K562 (cell line): ENCODE results near the gene GALNT7. TPM values are rescaled to one million over a fixed set of nuclear protein-coding genes. Genes with fewer than 3 reads are reported as not detected.

Source experiments
- ARID1B ChIP-seq: fragments of 450-650 bp; IDR thresholded peaks from 2 replicates; pipeline ENCODE4 v1.6.1; 2016; ENCODE audit warnings: antibody characterized with exemption, mild to moderate bottlenecking, inconsistent platforms
- BRD4 ChIP-seq: fragments of 200-600 bp; sonication (generic); IDR thresholded peaks from 2 replicates; pipeline ENCODE4 v1.6.1; 2017; ENCODE audit warnings: inconsistent platforms
- HEY1 ChIP-seq: fragments of 250-450 bp; sonication (Bioruptor Pico); IDR thresholded peaks from 2 replicates; pipeline ENCODE4 v1.5.0; 2020; ENCODE audit warnings: mild to moderate bottlenecking, moderate library complexity, borderline replicate concordance
- SMARCC2 ChIP-seq: fragments of 450-650 bp; IDR thresholded peaks from 2 replicates; pipeline ENCODE4 v1.6.1; 2017; ENCODE audit warnings: antibody characterized with exemption, moderate library complexity, mild to moderate bottlenecking, low read depth
- TAF1 ChIP-seq: IDR thresholded peaks from 2 replicates; pipeline ENCODE4 v1.6.1; 2011; ENCODE audit warnings: mild to moderate bottlenecking, low read length, moderate library complexity; ENCODE audit not compliant: insufficient read depth, control insufficient read depth, severe bottlenecking; ENCODE audit errors: extremely low read depth
- YY1 ChIP-seq, 3 experiments: IDR thresholded peaks; 2 replicates each; pipeline ENCODE4 v1.6.1; 2011; ENCODE audit warnings: low read length in 2 of 3, mild to moderate bottlenecking in 2 of 3, moderate library complexity in 2 of 3, borderline replicate concordance in 1 of 3, control low read depth in 1 of 3, low read depth in 1 of 3; ENCODE audit not compliant: insufficient read depth in 3 of 3, insufficient replicate concordance in 2 of 3, control insufficient read depth in 1 of 3, insufficient read length in 1 of 3; ENCODE audit errors: extremely low read depth in 1 of 3
- ZNF146 ChIP-seq: IDR thresholded peaks from one replicate; pipeline ENCODE4 v1.6.1; 2018; ENCODE audit warnings: missing compliant biosample characterization; ENCODE audit not compliant: unreplicated experiment
- polyA plus RNA-seq, 8 experiments: library from polyadenylated mRNA; depleted of rRNA in 4 of 8; stranded (reverse) in 5 of 8; unstranded in 3 of 8; fragments of >200 nt; fragmentation: Nextera tagmentation in 2 of 8; fragmentation: Illumina TruSeq in 1 of 8; extraction: Ambion mirVana in 2 of 8; extraction: Trizol in 1 of 8; gene quantifications; 2 replicates each; pipeline versions ENCODE4 v1.2.1 to v1.2.3, GENCODE V29; 2011 to 2014; ENCODE audit warnings: inconsistent platforms in 1 of 8, missing spikeins in 1 of 8
- total RNA-seq, 7 experiments: library from RNA; depleted of rRNA in 6 of 7; stranded (reverse); fragments of >200 nt in 6 of 7; fragmentation: Illumina TruSeq in 2 of 7; extraction: Trizol in 2 of 7; gene quantifications; 2 replicates each; pipeline versions ENCODE4 v1.2.1 to v1.2.3, GENCODE V29; 2011 to 2021; ENCODE audit warnings: low replicate concordance in 1 of 7
- TF ChIP-seq, protein P1 (sequence below): sonication (generic); formaldehyde crosslinking; IDR thresholded peaks from 2 replicates; pipeline ENCODE4 v1.8.0; 2023; ENCODE audit warnings: missing genetic modification reagents, mild to moderate bottlenecking, borderline replicate concordance
- TF ChIP-seq, protein P2 (sequence below), 2 experiments: fragments of 450-650 bp; IDR thresholded peaks; 2 replicates each; pipeline ENCODE4 v1.6.1; 2016; ENCODE audit warnings: mild to moderate bottlenecking in 2 of 2, borderline replicate concordance in 1 of 2, low read depth in 1 of 2, moderate library complexity in 1 of 2
- TF ChIP-seq, protein P3 (sequence below): fragments of 450-650 bp; formaldehyde crosslinking; IDR thresholded peaks from 2 replicates; pipeline ENCODE4 v1.4.0; 2022; ENCODE audit warnings: mild to moderate bottlenecking, moderate library complexity

The GALNT7 gene
- total and polyA plus RNA-seq, 9 of the 15 experiments (the other 6 are each of a cell fraction or from before 2014, with no cell fraction given): 16.7 to 38.7 (median 31.1) TPM

DNA sequence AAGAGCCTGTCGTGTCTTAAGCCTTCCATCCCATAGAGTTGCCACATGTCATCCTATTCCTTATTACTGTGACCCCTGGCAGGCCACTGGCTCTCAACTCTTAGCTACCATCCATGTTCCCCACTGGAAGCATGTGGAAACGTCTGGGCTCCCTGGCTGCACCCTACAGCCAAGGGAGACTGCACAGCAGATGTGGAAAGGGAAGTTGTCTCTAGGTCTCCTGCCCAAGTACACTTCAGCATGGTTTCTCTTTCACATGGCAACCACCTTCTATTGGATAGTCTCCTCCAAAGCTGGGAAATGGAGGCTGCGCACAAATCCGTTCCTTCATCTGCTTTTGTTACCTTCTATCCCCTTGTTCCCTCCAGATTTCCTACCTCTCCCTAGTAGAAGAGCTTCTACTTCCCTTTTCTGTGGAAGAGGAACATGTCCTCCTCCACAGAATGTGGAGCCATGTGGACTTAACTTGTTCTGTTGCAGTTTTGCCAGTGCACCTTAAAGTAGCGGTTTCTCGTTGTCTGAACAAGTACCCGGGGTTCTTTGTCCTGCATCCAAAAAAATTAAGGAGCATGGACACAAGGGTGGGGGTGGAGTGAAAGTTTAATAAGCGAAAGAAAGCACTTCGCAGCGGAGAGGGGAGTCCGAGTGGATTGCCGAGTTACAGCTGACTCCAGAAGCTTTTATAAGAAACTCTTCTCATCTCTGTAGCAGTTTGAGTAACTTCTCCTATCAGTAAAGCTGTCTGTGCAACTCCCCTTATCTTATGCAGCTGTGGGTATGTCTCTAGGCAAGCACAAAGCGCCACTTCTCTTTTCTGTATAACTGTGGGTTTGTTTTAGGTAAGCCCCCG is 113.0 kb downstream of the GALNT7 start (continued):
- TF ChIP-seq, protein P1, sequence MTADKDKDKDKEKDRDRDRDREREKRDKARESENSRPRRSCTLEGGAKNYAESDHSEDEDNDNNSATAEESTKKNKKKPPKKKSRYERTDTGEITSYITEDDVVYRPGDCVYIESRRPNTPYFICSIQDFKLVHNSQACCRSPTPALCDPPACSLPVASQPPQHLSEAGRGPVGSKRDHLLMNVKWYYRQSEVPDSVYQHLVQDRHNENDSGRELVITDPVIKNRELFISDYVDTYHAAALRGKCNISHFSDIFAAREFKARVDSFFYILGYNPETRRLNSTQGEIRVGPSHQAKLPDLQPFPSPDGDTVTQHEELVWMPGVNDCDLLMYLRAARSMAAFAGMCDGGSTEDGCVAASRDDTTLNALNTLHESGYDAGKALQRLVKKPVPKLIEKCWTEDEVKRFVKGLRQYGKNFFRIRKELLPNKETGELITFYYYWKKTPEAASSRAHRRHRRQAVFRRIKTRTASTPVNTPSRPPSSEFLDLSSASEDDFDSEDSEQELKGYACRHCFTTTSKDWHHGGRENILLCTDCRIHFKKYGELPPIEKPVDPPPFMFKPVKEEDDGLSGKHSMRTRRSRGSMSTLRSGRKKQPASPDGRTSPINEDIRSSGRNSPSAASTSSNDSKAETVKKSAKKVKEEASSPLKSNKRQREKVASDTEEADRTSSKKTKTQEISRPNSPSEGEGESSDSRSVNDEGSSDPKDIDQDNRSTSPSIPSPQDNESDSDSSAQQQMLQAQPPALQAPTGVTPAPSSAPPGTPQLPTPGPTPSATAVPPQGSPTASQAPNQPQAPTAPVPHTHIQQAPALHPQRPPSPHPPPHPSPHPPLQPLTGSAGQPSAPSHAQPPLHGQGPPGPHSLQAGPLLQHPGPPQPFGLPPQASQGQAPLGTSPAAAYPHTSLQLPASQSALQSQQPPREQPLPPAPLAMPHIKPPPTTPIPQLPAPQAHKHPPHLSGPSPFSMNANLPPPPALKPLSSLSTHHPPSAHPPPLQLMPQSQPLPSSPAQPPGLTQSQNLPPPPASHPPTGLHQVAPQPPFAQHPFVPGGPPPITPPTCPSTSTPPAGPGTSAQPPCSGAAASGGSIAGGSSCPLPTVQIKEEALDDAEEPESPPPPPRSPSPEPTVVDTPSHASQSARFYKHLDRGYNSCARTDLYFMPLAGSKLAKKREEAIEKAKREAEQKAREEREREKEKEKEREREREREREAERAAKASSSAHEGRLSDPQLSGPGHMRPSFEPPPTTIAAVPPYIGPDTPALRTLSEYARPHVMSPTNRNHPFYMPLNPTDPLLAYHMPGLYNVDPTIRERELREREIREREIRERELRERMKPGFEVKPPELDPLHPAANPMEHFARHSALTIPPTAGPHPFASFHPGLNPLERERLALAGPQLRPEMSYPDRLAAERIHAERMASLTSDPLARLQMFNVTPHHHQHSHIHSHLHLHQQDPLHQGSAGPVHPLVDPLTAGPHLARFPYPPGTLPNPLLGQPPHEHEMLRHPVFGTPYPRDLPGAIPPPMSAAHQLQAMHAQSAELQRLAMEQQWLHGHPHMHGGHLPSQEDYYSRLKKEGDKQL (CRISPR knock-in tag): no peak
- TF ChIP-seq YY1 (IDR thresholded peaks at IDR 0.05; ENCODE audit: borderline replicate concordance in 1 of 3, control insufficient read depth in 1 of 3, extremely low read depth in 1 of 3, insufficient read depth in 3 of 3, insufficient read length in 1 of 3, insufficient replicate concordance in 2 of 3, low read depth in 1 of 3, low read length in 2 of 3): peak in 1 of 3 experiments; percentile 23
- 0 out of 2 replicates have a peak, but pooled peaks have one; percentile 43 for TF ChIP-seq SMARCC2
- TF ChIP-seq TAF1: no peak
- no peak for TF ChIP-seq ZNF146 (CRISPR knock-in tag)
- TF ChIP-seq, protein P2, sequence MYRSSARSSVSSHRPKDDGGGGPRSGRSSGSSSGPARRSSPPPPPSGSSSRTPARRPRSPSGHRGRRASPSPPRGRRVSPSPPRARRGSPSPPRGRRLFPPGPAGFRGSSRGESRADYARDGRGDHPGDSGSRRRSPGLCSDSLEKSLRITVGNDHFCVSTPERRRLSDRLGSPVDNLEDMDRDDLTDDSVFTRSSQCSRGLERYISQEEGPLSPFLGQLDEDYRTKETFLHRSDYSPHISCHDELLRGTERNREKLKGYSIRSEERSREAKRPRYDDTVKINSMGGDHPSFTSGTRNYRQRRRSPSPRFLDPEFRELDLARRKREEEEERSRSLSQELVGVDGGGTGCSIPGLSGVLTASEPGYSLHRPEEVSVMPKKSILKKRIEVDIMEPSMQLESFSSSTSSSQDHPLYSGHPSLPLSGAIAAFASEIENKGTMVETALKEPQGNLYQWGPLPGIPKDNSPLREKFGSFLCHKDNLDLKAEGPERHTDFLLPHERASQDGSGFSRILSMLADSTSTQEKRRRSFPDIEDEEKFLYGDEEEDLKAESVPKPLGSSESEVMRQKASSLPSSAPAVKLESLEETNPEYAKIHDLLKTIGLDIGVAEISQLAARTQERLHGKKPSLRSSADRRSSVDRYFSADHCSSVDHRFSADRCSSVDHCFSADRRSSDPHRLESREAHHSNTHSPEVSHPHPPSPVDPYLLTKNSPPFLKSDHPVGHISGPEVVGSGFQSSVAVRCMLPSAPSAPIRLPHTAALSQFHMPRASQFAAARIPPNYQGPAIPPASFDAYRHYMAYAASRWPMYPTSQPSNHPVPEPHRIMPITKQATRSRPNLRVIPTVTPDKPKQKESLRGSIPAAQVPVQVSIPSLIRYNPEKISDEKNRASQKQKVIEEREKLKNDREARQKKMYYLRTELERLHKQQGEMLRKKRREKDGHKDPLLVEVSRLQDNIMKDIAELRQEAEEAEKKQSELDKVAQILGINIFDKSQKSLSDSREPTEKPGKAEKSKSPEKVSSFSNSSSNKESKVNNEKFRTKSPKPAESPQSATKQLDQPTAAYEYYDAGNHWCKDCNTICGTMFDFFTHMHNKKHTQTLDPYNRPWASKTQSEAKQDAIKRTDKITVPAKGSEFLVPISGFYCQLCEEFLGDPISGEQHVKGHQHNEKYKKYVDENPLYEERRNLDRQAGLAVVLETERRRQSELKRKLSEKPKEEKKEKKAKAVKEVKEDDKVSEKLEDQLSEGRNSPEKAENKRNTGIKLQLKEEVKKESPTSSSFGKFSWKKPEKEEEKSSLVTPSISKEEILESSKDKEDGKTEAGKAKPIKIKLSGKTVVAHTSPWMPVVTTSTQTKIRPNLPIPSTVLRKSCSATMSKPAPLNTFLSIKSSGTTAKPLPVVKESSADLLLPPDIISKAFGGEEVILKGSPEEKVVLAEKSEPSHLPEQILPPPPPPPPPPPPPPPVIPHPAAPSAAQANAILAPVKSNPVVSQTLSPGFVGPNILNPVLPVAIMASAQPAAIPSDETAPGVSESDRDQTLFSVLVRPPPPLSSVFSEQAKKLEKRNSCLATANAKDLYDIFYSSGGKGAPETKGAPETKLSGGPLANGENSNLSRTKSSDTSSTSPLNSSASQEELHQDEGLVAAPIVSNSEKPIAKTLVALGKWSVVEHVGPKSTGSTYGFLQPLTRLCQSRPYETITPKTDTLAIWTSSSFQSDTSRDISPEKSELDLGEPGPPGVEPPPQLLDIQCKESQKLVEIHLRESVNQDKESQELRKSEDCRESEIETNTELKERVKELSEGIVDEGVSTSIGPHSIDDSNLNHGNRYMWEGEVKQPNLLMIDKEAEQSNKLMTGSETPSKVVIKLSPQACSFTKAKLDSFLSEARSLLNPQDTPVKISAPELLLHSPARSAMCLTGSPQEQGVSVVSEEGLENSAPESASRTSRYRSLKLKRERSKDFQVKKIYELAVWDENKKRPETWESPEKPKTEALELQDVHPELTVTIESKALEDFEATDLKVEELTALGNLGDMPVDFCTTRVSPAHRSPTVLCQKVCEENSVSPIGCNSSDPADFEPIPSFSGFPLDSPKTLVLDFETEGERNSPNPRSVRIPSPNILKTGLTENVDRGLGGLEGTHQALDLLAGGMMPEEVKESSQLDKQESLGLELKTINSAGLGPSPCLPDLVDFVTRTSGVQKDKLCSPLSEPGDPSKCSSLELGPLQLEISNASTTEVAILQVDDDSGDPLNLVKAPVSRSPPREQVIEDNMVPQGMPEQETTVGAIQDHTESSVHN (IDR thresholded peaks at IDR 0.05; ENCODE audit: borderline replicate concordance in 1 of 2, low read depth in 1 of 2): no peak
- TF ChIP-seq, protein P3, sequence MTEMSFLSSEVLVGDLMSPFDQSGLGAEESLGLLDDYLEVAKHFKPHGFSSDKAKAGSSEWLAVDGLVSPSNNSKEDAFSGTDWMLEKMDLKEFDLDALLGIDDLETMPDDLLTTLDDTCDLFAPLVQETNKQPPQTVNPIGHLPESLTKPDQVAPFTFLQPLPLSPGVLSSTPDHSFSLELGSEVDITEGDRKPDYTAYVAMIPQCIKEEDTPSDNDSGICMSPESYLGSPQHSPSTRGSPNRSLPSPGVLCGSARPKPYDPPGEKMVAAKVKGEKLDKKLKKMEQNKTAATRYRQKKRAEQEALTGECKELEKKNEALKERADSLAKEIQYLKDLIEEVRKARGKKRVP: no peak
- TF ChIP-seq HEY1 (CRISPR knock-in tag): no peak
- no peak for TF ChIP-seq BRD4
- TF ChIP-seq ARID1B: peak; percentile 85
